Activated naive CD8-positive, alpha-beta T cell treated with anti-CD3 and anti-CD28 coated beads, Interleukin-2, amount 50 U/mL, for 24 hours (primary cell): Measurements from ENCODE around the gene SPAG16.
"Not testable (repeated sequence)": the region's sequence is repeated elsewhere in the genome, so short reads cannot be mapped to it uniquely, and the experiment has no call there.

ENCODE experiments used
- ATAC-seq: fragments of 150-1000 bp; cut with Tn5 transposase; one replicate; pipeline ENCODE4 v1.10.0; 2021
- DNase-seq: peaks from one replicate; pipeline ENCODE4 v3.0.0; 2021
- H3K27ac Mint-ChIP-seq: one replicate; pipeline ENCODE4 v1.8.0; 2021; ENCODE audit warnings: mild to moderate bottlenecking, mixed read lengths
- H3K27me3 Mint-ChIP-seq: one replicate; pipeline ENCODE4 v1.8.0; 2021; ENCODE audit warnings: mixed read lengths
- H3K36me3 Mint-ChIP-seq: one replicate; pipeline ENCODE4 v1.8.0; 2021; ENCODE audit warnings: low read depth, mixed read lengths
- H3K4me1 Mint-ChIP-seq: one replicate; pipeline ENCODE4 v1.8.0; 2021; ENCODE audit warnings: mixed read lengths
- H3K4me3 Mint-ChIP-seq: one replicate; pipeline ENCODE4 v1.8.0; 2021; ENCODE audit warnings: mild to moderate bottlenecking, moderate library complexity, mixed read lengths
- H3K9me3 Mint-ChIP-seq: one replicate; pipeline ENCODE4 v1.8.0; 2021; ENCODE audit warnings: mixed read lengths

The SPAG16 gene

DNA sequence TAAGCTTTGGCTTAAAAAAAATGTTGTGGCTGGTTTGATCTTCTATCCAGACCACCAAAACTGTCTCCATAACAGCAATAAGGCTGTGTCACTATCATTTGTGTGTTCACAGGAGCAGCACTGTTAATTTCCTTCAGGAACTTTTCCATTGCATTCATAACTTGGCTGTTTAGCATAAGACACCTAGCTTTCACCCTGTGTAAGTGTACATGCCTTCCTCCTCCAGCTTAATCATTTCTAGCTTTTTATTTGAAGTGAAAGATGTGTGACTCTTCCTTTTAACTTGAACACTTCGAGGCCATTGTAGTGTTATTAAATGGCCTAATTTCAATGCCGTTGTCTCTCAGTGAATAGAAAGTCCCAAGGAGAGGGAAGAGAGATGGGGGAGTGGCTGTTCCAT lies 773.7 kb downstream of the SPAG16 start:
- Mint-ChIP-seq H3K36me3 (no peaks in the 10 kb centered on the region), H3K27ac (no peak overlapping the region), H3K4me3 (no peak overlapping the region), H3K4me1 (no peaks in the 10 kb centered on the region), H3K27me3 (no peaks in the 10 kb centered on the region), H3K9me3 (peaks cover 4% of the 10 kb centered on the region)
- DNase-seq (no peak), ATAC-seq (no peak)

DNA sequence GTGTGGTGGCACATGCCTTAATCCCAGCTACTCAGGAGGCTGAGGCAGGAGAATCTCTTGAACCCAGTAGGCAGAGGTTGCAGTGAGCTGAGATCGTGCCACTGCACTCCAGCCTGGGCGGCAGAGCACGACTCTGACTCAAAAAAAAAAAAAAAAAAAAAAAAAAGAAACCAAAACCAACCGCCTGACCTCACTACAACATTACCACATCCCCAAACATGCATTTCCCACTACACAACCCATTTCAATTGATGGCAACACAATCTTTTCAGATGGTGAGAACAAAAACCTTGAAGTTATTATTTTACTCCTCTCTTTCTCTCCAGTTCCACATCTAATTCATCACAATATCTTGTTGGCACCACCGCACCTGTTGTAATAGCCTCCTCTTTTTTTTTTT lies 778.0 kb downstream of the SPAG16 start:
- ATAC-seq, H3K27me3 Mint-ChIP-seq, H3K27ac Mint-ChIP-seq, H3K9me3 Mint-ChIP-seq, DNase-seq, H3K4me3 Mint-ChIP-seq, H3K36me3 Mint-ChIP-seq, H3K4me1 Mint-ChIP-seq: not testable (repeated sequence)

DNA sequence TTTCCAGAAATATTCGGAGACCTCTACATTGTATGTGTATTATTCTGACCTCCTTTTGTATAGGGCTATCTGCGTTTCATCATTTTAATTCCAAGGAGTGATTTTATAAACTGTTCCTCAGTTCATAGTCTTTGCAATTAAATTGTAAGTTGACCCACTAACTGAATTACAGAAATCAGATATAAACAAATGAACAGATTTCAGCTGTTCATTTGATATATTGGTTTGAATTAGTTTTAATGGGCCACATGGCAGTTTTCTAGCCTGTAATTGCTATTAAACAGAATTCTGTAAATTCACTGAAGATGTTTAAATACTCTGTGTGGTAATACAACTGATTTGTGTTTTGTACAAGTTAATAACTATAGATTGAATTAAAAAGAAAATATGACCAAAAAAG lies 780.2 kb downstream of the SPAG16 start:
- Mint-ChIP-seq H3K4me3 (no peak overlapping the region), H3K36me3 (no peaks in the 10 kb centered on the region), H3K27ac (no peak overlapping the region), H3K9me3 (peaks cover 4% of the 10 kb centered on the region), H3K4me1 (no peaks in the 10 kb centered on the region), H3K27me3 (no peaks in the 10 kb centered on the region)
- no peak for ATAC-seq
- no peak for DNase-seq

DNA sequence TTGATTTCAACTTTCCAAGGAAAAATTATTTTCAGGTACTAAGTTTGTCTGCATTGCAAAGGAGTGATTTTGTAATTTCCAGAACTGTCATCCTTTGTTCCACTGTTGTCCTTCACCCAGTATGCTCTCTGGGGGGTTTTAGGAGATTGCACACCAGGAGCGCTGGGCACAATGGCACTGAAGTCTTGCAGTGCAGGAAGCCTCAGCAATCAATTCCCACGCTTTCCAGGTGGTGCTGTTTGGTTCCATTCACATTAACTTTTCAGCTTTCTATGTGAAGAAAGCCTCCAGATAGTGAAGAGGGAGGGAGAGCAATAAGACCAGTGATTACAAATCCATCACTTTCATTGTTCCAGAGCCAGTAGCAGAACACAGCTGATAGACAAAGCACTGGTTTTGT lies 782.6 kb downstream of the SPAG16 start:
- DNase-seq (no peak), ATAC-seq (no peak)
- no peak overlapping the region for H3K27ac Mint-ChIP-seq
- no peaks in the 10 kb centered on the region for H3K27me3 Mint-ChIP-seq
- H3K4me1 Mint-ChIP-seq: no peaks in the 10 kb centered on the region
- no peaks in the 10 kb centered on the region for H3K36me3 Mint-ChIP-seq
- no peak overlapping the region for H3K4me3 Mint-ChIP-seq
- peaks cover 4% of the 10 kb centered on the region for H3K9me3 Mint-ChIP-seq

DNA sequence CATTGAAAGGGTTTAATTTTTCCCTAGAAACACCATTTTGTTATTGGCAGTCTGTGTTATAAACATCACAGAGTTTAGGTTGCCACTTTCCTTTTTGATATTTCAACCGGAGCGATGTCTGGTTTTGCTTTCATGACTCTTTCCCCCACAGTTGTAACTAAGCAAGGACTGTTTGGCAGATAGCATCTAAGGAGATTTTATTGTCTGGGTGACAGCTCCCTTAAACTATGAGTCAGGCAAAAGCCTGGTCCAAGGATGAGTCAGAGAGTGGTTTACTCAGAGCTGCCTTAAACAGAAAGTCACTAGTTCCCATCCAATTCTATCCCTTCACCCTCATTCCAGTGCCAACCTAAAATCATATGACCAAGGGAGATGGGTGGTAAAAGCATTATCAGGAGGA lies 785.0 kb downstream of the SPAG16 start:
- Mint-ChIP-seq H3K4me1 (no peaks in the 10 kb centered on the region), H3K27me3 (no peaks in the 10 kb centered on the region), H3K4me3 (no peak overlapping the region), H3K27ac (no peak overlapping the region), H3K9me3 (no peaks in the 10 kb centered on the region), H3K36me3 (no peaks in the 10 kb centered on the region)
- no peak for DNase-seq
- peak; percentile 94 for ATAC-seq

DNA sequence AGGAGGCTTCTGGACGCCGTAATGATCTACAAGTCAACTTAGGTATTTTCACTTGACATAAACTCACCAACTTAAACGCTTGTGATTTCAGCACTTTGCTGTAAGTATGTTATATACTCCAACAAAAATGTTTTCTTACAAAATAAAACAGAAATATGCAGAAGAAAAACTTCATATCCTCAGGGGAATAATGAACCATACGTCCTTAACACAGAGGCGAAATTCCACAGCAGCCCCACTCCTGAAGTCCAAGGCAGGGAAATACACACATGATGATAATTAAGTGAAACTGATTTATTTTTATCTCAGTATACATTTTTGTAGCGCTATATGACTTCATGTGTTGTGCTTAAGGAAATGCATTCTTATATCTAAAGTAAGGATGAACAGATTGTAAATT lies 791.2 kb downstream of the SPAG16 start:
- ATAC-seq: no peak
- H3K4me3 Mint-ChIP-seq: no peak overlapping the region
- DNase-seq: no peak

DNA sequence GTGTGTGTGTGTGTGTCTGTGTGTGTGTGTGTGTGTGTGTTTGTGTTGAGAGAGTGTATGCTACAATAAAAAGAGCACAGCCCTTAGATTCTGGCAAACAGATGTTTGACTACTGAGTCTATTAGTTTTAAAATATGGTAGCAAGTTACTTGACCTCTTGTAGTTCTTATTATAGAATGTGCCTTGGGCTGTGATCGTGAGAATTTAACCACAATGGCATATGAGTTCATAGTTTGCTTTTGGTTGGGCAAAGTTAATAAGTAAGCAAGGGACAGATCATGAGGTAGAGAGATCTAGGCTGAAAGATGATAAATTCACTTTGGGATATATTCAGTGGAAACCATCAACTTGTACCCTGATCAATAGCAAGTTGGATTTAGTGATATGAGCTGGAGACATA lies 792.3 kb downstream of the SPAG16 start:
- H3K4me3 Mint-ChIP-seq: no peak overlapping the region
- H3K4me1 Mint-ChIP-seq: no peaks in the 10 kb centered on the region
- H3K9me3 Mint-ChIP-seq: no peaks in the 10 kb centered on the region
- DNase-seq: no peak
- no peak for ATAC-seq
- no peaks in the 10 kb centered on the region for H3K27me3 Mint-ChIP-seq
- H3K27ac Mint-ChIP-seq: no peak overlapping the region
- no peaks in the 10 kb centered on the region for H3K36me3 Mint-ChIP-seq

More for the DNA sequence above, 791.2 kb downstream of the SPAG16 start:
- H3K4me1 Mint-ChIP-seq: no peaks in the 10 kb centered on the region
- no peaks in the 10 kb centered on the region for H3K9me3 Mint-ChIP-seq
- H3K27me3 Mint-ChIP-seq: no peaks in the 10 kb centered on the region
- H3K36me3 Mint-ChIP-seq: no peaks in the 10 kb centered on the region
- no peak overlapping the region for H3K27ac Mint-ChIP-seq

DNA sequence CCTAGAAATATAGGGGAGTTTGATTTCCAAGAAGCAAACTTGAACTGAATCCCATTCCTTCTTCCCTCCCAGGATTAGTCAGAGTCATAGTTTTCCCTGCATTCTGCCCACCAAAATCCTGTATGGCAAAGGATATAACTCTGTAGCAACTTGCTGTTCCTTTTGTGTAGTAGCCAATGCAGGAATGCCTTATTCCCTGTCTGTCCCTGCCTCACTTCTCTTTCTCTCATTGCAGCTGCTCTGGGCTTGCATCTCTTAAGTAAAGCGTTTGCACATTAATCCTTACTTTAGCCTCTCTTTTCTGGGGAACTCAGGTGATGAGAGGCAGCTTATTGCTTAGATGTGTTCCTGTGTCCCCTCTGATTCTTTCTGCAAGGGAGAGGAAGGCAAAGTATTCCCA lies 793.5 kb downstream of the SPAG16 start:
- no peaks in the 10 kb centered on the region for H3K4me1 Mint-ChIP-seq
- H3K4me3 Mint-ChIP-seq: no peak overlapping the region
- DNase-seq (no peak), ATAC-seq (no peak)
- no peaks in the 10 kb centered on the region for H3K9me3 Mint-ChIP-seq
- no peaks in the 10 kb centered on the region for H3K27me3 Mint-ChIP-seq
- H3K36me3 Mint-ChIP-seq: no peaks in the 10 kb centered on the region
- no peak overlapping the region for H3K27ac Mint-ChIP-seq

DNA sequence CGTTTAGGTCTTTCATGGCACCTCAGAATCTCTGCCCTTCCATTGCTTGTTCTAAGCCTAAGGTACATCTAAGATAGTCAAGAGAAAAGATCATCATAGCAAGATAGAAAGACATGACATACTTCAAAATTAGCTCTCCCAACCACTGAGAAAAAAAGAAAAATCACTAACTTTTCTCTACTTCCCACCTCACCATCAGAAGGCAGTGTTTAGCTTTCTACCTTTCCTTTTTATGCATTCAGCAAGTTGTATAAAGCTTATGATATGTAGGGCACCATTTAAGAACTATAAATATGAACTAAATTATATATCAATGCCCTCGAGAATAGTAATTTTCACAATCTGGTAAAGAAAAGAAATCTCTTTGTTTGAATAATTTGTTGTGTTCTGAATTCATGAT lies 794.8 kb downstream of the SPAG16 start:
- Mint-ChIP-seq H3K9me3 (no peaks in the 10 kb centered on the region), H3K36me3 (no peaks in the 10 kb centered on the region), H3K27ac (no peak overlapping the region), H3K27me3 (no peaks in the 10 kb centered on the region), H3K4me3 (no peak overlapping the region), H3K4me1 (no peaks in the 10 kb centered on the region)
- ATAC-seq (no peak), DNase-seq (no peak)

DNA sequence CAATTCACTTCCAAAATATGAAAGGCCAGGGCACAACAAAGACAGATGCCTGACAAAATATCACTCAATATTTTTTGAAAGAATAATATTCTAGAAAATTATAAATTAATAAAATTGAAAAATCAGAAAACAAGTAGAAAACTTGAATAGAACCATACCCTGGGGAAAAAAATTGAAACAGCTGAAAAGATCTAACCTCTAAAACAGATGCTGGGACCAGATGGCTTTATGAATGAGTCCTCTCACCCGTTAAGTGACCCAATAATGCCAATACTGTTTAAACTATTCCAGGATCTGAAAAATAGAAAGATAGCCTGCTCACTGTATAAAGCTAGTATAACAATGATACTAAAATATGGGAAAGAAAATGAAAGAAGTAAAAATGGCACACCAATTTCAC lies 804.3 kb downstream of the SPAG16 start:
- ATAC-seq: no peak

DNA sequence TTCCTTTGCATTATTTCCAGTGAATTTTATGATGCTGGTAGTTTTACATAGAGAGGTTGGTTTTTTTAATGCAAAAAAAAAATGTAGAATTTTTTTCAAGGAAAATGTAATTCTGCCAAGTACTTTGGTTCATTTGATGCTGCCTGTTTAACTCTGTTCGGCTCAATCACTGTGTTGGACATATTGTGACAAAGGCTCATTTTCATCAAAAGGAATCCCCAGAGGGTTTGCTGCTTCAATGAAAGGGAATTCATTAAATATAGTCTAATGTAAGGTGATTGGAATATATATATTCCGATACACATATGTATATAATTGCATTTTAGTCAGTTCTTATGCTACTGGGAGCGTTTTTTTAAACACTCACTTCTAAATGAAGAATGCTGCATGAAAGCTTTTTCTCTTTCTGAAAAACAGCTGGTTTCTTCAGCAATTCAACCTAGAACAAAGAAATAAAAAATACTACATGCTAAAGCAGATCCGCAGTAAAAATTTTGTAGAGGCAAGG lies 812.0 kb downstream of the SPAG16 start:
- Mint-ChIP-seq H3K4me1 (no peaks in the 10 kb centered on the region), H3K27me3 (no peaks in the 10 kb centered on the region), H3K4me3 (no peak overlapping the region), H3K9me3 (no peaks in the 10 kb centered on the region), H3K27ac (no peak overlapping the region), H3K36me3 (no peaks in the 10 kb centered on the region)
- DNase-seq: no peak
- ATAC-seq: no peak

More for the DNA sequence above, 804.3 kb downstream of the SPAG16 start:
- H3K9me3 Mint-ChIP-seq: no peaks in the 10 kb centered on the region
- no peak overlapping the region for H3K4me3 Mint-ChIP-seq
- no peak for DNase-seq
- H3K36me3 Mint-ChIP-seq: no peaks in the 10 kb centered on the region
- H3K27ac Mint-ChIP-seq: no peak overlapping the region
- H3K4me1 Mint-ChIP-seq: no peaks in the 10 kb centered on the region
- H3K27me3 Mint-ChIP-seq: no peaks in the 10 kb centered on the region

DNA sequence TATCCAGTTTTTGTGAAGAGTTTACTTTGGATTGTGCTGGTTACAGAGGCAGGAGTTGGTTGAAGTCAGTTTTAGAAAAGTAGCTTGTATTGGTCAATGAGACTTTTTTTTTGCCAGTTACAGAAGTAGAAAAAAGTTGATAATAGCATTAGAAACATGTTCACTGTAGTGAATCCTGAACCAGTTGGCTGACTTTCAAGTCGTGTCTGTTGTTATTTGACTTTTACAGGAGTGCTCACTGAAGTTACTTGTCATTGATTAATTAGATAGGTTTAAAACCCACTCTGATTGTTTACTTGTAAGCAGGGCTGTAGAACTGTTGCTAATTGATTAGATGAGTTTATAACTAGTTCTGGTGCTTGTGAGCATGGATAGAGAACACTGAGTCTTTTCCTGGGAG lies 814.5 kb downstream of the SPAG16 start:
- H3K27me3 Mint-ChIP-seq: no peaks in the 10 kb centered on the region
- H3K9me3 Mint-ChIP-seq: no peaks in the 10 kb centered on the region

DNA sequence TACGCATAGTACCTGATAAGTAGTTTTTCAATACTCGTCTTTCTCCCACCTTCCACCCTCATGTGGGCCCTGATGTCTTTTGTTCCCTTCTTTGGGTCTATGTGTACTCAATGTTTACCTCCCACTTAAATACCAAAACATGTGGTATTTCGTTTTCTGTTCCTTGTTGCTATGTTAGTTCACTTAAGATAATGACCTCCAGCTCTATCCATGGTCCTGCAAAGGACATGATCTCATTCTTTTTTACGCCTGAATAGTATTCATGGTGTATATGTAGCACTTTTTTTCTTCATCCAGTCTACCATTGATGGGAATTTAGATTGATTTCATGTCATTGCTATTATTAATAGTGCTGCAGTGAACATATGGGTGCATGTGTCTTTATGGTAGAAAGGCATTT lies 816.2 kb downstream of the SPAG16 start:
- Mint-ChIP-seq H3K4me1 (no peaks in the 10 kb centered on the region), H3K36me3 (no peaks in the 10 kb centered on the region), H3K27me3 (no peaks in the 10 kb centered on the region), H3K27ac (no peak overlapping the region), H3K9me3 (no peaks in the 10 kb centered on the region), H3K4me3 (no peak overlapping the region)
- no peak for ATAC-seq
- DNase-seq: no peak

More for the DNA sequence above, 814.5 kb downstream of the SPAG16 start:
- DNase-seq (no peak), ATAC-seq (no peak)
- Mint-ChIP-seq H3K27ac (no peak overlapping the region), H3K4me1 (no peaks in the 10 kb centered on the region), H3K36me3 (no peaks in the 10 kb centered on the region), H3K4me3 (no peak overlapping the region)

DNA sequence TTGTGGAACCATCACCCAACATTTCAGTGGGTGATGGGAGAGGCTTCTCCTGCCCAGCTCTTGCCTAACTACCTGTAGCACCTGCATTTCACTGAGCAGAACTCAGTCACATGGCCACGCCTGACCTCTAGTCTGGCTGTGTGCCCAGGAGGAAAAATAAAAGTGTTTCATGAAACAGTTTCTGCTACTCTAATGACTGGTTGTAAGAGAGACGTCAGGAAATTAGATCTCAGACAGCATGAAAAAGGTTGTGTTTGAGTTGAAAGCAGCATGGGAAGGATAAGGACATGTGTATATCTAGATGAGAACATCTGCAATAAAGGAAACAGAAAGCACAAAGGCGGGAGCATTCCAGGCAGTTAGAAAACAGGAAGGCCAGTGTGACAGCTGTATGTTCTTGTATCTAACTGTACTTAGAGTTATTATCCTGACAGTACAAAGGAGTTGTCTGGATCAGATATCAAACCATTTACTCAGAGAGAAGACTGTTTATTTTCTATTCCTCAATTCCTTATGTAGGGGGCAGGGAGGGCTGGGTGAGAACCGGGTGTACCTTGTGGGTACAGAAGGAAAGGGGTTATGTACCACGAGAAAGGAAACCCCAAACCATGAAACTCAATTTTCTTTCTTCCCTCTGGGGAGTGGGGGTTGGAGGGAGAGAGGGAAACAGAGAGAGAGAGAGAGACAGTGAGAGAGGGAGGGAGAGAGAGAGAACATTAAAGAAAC lies 819.2 kb downstream of the SPAG16 start:
- ATAC-seq (no peak), DNase-seq (no peak)
- Mint-ChIP-seq H3K4me1 (no peaks in the 10 kb centered on the region), H3K27me3 (no peaks in the 10 kb centered on the region), H3K4me3 (no peak overlapping the region), H3K36me3 (no peaks in the 10 kb centered on the region), H3K9me3 (no peaks in the 10 kb centered on the region), H3K27ac (no peak overlapping the region)

DNA sequence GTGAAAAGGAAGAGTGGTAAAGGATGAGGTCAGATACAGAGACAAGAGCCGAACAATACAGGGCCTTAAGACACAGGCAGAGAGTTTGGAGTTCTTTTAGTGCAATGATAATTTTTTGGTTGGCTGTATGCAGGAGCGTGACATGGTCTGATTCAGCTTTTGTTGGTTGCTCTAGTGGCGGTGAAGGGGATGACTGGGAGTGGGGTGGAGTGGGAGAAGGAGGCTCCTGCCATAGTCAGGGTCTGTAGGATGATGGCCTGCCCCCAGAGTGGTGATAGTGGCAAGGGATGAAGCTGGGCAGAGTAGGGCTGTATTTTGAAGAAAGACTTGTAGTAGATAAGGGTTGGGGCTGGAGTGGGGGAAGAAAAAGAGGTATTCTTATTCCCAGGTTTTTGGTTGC lies 820.0 kb downstream of the SPAG16 start:
- no peak overlapping the region for H3K27ac Mint-ChIP-seq
- no peak overlapping the region for H3K4me3 Mint-ChIP-seq

DNA sequence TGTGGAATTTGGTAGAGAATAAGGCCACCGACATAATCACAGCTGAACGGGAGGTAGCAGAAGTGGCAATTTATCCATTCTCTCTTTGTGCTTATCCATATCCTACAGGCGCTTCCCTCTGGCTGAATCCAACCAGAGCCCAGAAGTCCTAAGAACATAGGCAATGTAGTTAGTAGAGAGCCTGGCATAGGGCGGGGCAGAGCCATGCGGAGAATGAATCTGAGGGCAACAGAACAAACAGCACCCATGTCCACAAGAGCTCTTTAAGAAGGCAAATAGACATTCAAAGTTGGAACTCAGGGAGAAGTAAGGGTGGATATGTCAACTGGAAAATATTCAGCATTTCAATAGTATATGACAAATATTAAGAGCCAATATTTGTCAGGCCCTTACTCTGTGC lies 820.7 kb downstream of the SPAG16 start:
- Mint-ChIP-seq H3K9me3 (no peaks in the 10 kb centered on the region), H3K27ac (no peak overlapping the region), H3K36me3 (no peaks in the 10 kb centered on the region), H3K4me3 (no peak overlapping the region), H3K27me3 (no peaks in the 10 kb centered on the region), H3K4me1 (no peaks in the 10 kb centered on the region)
- ATAC-seq (no peak), DNase-seq (no peak)

More for the DNA sequence above, 820.0 kb downstream of the SPAG16 start:
- H3K27me3 Mint-ChIP-seq: no peaks in the 10 kb centered on the region
- no peaks in the 10 kb centered on the region for H3K4me1 Mint-ChIP-seq
- no peak for ATAC-seq
- no peaks in the 10 kb centered on the region for H3K36me3 Mint-ChIP-seq
- no peak for DNase-seq
- H3K9me3 Mint-ChIP-seq: no peaks in the 10 kb centered on the region
